ACHN (cell line): ENCODE results near the gene XRN1.

ENCODE experiments used
- DNase-seq: peaks from one replicate; pipeline ENCODE4 v3.0.0-alpha.2; 2015
- in situ Hi-C: cut with HindIII; loops from 2 replicates; pipeline ENCODE4 v1.10.0; 2017; ENCODE audit warnings: low sequenced_read_pairs, low pct_ligation_motif_present, low pct_unique_long_range_greater_than_20kb

XRN1 gene

GRCh38 chr3:142281474-142281873, 166.4 kb downstream of the XRN1 start:
- DNase-seq: no peak

DNA sequence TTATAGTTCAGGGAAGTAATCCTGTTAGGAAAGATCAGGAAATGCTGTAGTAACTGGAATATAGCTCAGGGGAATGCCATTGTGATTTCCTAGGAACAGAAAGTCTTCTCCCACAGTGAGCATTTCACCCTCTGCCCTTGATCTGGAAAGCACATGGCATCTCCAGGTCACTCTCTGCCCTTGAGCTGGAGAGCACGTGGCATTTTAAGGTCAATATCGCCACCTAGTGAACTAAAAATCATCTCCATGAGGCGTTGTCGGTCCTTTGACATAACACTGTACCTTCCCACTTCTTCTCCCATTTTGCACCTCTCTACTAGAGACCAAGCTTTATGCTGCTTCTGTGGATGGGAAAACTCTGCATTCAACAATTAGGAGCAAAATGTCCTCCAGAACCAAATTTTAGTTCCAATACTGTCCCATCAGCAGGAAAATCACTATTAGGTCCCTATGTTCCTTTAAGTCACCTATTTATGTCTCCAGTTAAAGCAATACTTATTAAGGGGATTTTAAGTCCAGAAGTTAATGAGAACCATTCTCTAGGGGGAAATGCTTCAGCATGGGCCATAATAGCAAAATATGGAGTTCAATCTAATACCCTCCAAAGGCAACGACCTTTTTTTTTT, 167.8 kb downstream of the XRN1 start:
- DNase-seq: peak; percentile 69
- in situ Hi-C loops: no loop called here

More at GRCh38 chr3:142281474-142281873, 166.4 kb downstream of the XRN1 start:
- in situ Hi-C loops: no loop called here

- in situ Hi-C loops: no loop called here
- no peak for DNase-seq
These were observed 169.4 kb downstream of the XRN1 start for GRCh38 chr3:142278451-142278850.

GRCh38 chr3:142276781-142277180, 171.1 kb downstream of the XRN1 start:
- DNase-seq: no peak
- in situ Hi-C loops: no loop called here

DNA sequence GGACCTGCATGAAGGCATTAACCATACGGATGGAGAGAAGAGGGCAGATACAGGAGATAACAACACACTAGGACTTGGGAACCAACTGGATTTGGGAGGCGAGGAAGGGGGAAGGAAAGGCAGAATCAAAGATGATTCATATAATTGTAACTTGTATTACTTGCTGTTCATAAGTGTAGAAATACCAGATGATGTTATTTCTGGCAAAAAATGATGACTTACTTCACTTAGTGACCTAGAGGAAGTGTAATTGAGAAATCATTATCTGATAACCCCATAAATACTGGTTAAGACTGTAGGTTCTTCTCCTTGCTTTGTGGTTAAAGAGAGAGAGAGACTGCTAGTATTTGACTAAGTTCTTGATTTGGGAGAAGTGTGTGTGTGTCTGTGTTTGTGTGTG, 172.0 kb downstream of the XRN1 start:
- DNase-seq: no peak
- in situ Hi-C loops: no loop called here

DNA sequence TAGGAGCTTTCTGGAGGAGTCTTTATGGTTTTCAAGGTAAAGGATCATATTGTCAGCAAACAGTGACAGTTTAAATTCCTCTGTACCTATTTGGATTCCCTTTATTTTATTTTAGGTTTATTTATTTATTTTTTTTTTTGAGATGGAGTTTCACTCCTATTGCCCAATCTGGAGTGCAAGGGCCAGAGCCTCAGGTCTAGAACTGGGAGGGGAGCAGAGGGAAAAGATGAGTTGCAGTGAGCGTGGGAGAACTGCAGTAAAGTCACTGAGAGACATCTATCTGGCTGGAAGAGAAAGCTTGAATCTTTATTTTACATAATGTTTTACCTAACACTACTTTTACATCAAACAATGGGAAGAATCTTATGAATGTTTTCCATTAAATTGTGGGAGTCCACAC, 172.9 kb downstream of the XRN1 start:
- DNase-seq: no peak
- in situ Hi-C loops: no loop called here

GRCh38 chr3:142273501-142273900, 174.3 kb downstream of the XRN1 start:
- DNase-seq: no peak
- in situ Hi-C loops: no loop called here

GRCh38 chr3:142272200-142272891, 175.5 kb downstream of the XRN1 start:
- no peak for DNase-seq

DNA sequence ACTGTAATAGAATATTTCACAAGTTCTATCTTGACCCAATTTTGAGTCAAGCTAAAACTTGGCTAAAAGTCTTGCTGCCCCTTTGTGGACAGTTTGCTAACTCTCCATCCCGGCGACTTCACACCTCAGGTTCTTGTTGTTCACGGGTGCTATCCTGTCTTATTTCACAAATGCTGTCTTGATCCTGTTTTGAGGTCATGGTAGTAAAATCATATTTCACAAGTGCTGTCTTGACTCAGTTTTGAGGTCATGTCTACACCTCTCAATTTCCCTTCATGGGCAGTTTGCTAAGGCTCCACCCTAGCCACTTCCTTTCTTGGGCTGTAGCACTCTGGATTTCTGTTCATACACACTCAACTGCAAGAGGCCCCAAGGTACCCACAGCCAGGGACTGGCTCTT, 177.4 kb downstream of the XRN1 start:
- DNase-seq: no peak
- in situ Hi-C loops: no loop called here

More at GRCh38 chr3:142272200-142272891, 175.5 kb downstream of the XRN1 start:
- in situ Hi-C loops: no loop called here

DNA sequence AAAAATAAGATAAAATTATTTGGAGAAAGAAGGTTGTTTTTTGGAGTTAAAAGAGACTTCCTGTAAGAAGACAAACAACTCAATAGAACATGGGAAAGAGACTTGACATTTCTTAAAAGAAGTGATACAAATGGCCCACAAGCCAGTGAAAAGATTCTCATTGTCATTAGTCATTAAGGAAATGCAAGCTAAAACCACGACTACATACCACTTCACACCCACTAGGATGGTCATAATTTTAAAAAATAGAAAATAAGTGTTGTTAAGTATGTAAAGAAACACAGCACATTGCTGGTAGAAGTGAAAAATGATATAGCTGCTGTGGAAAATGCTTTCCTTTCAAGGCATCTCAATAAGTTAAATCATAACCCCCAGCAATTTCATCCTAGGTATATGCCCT, 178.1 kb downstream of the XRN1 start:
- in situ Hi-C loops: no loop called here
- DNase-seq: no peak

- in situ Hi-C loops: no loop called here
- DNase-seq: no peak
These were observed 179.4 kb downstream of the XRN1 start for GRCh38 chr3:142268426-142268825.

DNA sequence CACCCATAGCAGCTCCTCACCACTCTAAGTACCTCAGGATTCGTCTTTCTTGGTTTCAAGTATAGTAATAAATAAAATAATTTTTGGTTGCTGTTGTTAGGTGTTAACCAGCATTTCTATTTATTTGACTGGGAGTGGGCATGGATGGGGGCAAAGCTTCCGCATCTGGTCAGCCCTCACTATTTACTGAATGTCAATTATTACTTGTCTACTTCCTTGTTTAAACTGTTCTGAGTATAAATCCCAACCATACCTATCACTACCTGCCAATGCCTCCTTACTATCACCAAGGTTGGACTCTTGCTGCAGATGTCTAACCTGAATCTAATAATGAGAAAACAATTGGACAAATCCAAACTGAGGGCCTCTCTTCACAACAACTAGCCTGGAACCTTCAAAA, 180.6 kb downstream of the XRN1 start:
- in situ Hi-C loops: no loop called here
- no peak for DNase-seq

DNA sequence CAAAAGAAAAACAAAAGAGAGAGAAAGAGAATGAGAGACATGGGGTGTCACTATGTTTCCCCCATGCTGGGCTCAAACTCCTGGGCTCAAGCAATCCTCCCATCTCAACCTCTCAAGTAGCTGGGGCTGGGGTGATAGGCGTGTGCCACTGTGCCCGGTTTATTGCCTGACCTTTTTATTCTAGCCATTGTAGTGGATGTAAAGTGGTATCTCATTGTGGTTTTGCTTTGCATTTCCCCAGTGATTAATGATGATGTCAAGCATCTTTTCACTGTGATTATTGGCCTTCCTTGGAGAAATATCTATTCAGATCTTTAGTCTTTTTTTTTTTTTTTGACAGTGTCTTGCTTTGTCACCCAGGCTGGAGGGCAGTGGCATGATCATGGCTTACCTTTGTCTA, 184.7 kb downstream of the XRN1 start:
- no peak for DNase-seq
- in situ Hi-C loops: no loop called here

GRCh38 chr3:142259359-142259758, 188.5 kb downstream of the XRN1 start:
- in situ Hi-C loops: no loop called here
- DNase-seq: no peak

DNA sequence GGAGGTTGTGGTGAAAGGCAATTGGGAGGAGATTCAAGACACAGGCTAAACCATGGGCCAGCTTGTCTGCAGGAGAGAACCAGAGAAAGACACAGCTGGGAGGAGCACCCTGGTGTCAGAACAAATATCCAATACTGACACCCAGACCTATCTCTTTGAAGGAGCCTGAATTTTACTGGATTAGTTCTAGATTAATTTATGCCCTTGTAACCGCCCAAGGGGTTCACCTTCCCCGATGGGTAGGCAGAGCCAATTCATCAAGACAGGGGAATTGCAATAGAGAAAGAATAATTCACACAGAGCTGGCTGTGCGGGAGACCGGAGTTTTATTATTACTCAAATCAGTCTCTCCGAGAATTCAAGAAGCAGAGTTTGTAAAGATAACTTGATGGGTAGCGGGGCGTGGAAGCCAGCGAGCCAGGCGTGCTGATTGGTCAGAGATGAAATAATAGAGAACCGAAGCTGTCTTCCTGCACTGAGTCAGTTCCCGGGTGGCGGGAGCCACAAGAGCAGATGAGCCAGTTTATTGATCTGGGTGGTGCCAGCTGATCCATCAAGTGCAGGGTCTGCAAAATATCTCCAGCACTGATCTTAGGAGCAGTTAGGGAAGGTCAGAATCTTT, 191.0 kb downstream of the XRN1 start:
- in situ Hi-C loops: no loop called here
- no peak for DNase-seq
